ENCODE results near the gene ZNF185. TPM values are rescaled to one million over a fixed set of nuclear protein-coding genes. Genes with fewer than 3 reads are reported as not detected.

ZNF185 gene
- total and polyA plus RNA-seq, 10 of the 15 experiments (the other 5 are each of a cell fraction or from before 2014, with no cell fraction given) = 0.23 to 1.3 (median 0.55) TPM

DNA sequence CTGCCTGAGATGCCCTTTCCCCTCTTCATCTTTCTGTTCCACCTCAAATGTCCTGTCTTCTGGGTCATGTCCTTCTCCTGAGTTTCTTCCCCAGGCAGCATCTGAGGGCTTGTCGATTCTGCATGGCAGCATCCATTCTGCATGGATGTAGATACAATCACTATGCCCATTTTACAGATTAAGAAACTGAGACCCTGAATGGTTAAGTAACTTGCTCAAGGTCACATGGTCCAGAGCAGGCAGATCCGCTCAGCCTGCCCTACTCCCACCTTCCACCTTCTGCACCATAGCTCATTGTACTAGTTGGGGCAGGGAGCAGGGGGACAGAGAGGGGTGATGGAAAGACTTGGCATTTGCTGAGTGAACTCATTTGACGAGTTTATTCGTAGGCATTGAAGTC, 32.0 kb downstream of the ZNF185 start:
- Histone ChIP-seq H2AFZ (ENCODE audit: control insufficient read depth, low read depth, low read length) (no peak overlapping the region), H3K27me3 (replicated peaks in 1 of 2; ENCODE audit: control insufficient read depth in 2 of 2, insufficient read depth in 2 of 2, low read length in 1 of 2) (no peaks in the 10 kb centered on the region; a peak in 1 of 4 replicates), H3K9me3 (replicated peaks; ENCODE audit: control insufficient read depth, insufficient read depth, low read length) (no peaks in the 10 kb centered on the region), H4K20me1 (ENCODE audit: control insufficient read depth, insufficient read depth) (no peaks in the 10 kb centered on the region), H3K79me2 (ENCODE audit: control insufficient read depth, insufficient read depth, low read length) (no peaks in the 10 kb centered on the region), H3K4me2 (ENCODE audit: control insufficient read depth, insufficient read depth) (no peak overlapping the region), H3K4me1 (ENCODE audit: control insufficient read depth, insufficient read depth, low read length) (no peaks in the 10 kb centered on the region; the same call in 1 of the 2 replicates), H3K4me3 (no peak overlapping the region), H3K27ac (ENCODE audit: control insufficient read depth, insufficient read depth) (no peak overlapping the region), H3K36me3 (ENCODE audit: control insufficient read depth in 2 of 2, insufficient read depth in 2 of 2, low read length in 1 of 2) (no peaks in the 10 kb centered on the region), H3K9ac (ENCODE audit: control insufficient read depth, insufficient read depth, low read length) (no peak overlapping the region)
- SMC1A ChIA-PET (ENCODE audit: uncharacterized antibody, unreplicated experiment) = no interaction called here
- no TSS peak for BruUV-seq (replicated peaks)
- DNase-seq (ENCODE audit: low read depth, low spot score) (no peak), ATAC-seq (no peak), FAIRE-seq (no peak)
- POLR2A ChIA-PET = no interaction called here
- CTCF ChIA-PET = interaction anchor here (1.3 kb wide), 1 partner anchor 12 kb away, joined by 3 read pairs; no protein-coding TSS in a partner anchor
- 10% methylated on average over 4 of the region's 4 CpGs for WGBS (ENCODE audit: insufficient coverage, insufficient replicate concordance, low lambda C conversion rate, missing lambda C conversion rate)
- in situ Hi-C loops (cut with MboI) = loop anchor here (10.0 kb wide), 1 partner anchor 1175 kb away; no protein-coding TSS in a partner anchor
- intact Hi-C loops (cut with micrococcal nuclease; ENCODE audit: unreplicated experiment) = loop anchor here (10.0 kb wide), 1 partner anchor 1175 kb away; no protein-coding TSS in a partner anchor
- RAD21 ChIA-PET (ENCODE audit: unreplicated experiment) = no interaction called here
- TF ChIP-seq, protein P1, sequence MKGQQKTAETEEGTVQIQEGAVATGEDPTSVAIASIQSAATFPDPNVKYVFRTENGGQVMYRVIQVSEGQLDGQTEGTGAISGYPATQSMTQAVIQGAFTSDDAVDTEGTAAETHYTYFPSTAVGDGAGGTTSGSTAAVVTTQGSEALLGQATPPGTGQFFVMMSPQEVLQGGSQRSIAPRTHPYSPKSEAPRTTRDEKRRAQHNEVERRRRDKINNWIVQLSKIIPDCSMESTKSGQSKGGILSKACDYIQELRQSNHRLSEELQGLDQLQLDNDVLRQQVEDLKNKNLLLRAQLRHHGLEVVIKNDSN (IDR thresholded peaks at IDR 0.05; ENCODE audit: borderline replicate concordance, extremely low read length, insufficient read depth, low read depth, low read length) = no peak
- no peak for TF ChIP-seq KAT2A (conservative IDR thresholded peaks at IDR 0.05; ENCODE audit: control insufficient read depth, low read depth, low read length)
- no peak for TF ChIP-seq ZNF217 (IDR thresholded peaks at IDR 0.05)
- TF ChIP-seq PML (IDR thresholded peaks at IDR 0.05; ENCODE audit: low read length) = no peak
- no peak for TF ChIP-seq ZNF24 (IDR thresholded peaks at IDR 0.05)
- TF ChIP-seq SIX5 (IDR thresholded peaks at IDR 0.05; ENCODE audit: low read depth, low read length, severe bottlenecking) = no peak
- no peak for TF ChIP-seq HDAC6 (IDR thresholded peaks at IDR 0.05; ENCODE audit: unreplicated experiment)
- no peak for TF ChIP-seq RB1 (IDR thresholded peaks at IDR 0.05; ENCODE audit: borderline replicate concordance)
- TF ChIP-seq, protein P2, sequence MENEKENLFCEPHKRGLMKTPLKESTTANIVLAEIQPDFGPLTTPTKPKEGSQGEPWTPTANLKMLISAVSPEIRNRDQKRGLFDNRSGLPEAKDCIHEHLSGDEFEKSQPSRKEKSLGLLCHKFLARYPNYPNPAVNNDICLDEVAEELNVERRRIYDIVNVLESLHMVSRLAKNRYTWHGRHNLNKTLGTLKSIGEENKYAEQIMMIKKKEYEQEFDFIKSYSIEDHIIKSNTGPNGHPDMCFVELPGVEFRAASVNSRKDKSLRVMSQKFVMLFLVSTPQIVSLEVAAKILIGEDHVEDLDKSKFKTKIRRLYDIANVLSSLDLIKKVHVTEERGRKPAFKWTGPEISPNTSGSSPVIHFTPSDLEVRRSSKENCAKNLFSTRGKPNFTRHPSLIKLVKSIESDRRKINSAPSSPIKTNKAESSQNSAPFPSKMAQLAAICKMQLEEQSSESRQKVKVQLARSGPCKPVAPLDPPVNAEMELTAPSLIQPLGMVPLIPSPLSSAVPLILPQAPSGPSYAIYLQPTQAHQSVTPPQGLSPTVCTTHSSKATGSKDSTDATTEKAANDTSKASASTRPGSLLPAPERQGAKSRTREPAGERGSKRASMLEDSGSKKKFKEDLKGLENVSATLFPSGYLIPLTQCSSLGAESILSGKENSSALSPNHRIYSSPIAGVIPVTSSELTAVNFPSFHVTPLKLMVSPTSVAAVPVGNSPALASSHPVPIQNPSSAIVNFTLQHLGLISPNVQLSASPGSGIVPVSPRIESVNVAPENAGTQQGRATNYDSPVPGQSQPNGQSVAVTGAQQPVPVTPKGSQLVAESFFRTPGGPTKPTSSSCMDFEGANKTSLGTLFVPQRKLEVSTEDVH (IDR thresholded peaks at IDR 0.05; ENCODE audit: low read depth, partially characterized antibody) = no peak
- TF ChIP-seq, protein P3, sequence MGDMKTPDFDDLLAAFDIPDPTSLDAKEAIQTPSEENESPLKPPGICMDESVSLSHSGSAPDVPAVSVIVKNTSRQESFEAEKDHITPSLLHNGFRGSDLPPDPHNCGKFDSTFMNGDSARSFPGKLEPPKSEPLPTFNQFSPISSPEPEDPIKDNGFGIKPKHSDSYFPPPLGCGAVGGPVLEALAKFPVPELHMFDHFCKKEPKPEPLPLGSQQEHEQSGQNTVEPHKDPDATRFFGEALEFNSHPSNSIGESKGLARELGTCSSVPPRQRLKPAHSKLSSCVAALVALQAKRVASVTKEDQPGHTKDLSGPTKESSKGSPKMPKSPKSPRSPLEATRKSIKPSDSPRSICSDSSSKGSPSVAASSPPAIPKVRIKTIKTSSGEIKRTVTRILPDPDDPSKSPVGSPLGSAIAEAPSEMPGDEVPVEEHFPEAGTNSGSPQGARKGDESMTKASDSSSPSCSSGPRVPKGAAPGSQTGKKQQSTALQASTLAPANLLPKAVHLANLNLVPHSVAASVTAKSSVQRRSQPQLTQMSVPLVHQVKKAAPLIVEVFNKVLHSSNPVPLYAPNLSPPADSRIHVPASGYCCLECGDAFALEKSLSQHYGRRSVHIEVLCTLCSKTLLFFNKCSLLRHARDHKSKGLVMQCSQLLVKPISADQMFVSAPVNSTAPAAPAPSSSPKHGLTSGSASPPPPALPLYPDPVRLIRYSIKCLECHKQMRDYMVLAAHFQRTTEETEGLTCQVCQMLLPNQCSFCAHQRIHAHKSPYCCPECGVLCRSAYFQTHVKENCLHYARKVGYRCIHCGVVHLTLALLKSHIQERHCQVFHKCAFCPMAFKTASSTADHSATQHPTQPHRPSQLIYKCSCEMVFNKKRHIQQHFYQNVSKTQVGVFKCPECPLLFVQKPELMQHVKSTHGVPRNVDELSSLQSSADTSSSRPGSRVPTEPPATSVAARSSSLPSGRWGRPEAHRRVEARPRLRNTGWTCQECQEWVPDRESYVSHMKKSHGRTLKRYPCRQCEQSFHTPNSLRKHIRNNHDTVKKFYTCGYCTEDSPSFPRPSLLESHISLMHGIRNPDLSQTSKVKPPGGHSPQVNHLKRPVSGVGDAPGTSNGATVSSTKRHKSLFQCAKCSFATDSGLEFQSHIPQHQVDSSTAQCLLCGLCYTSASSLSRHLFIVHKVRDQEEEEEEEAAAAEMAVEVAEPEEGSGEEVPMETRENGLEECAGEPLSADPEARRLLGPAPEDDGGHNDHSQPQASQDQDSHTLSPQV (IDR thresholded peaks at IDR 0.05) = no peak
- TF ChIP-seq EP300 (IDR thresholded peaks at IDR 0.05; ENCODE audit: borderline replicate concordance in 1 of 2, control insufficient read depth in 1 of 2, low read depth in 2 of 2, low read length in 2 of 2) = no peak
- TF ChIP-seq, protein P4, sequence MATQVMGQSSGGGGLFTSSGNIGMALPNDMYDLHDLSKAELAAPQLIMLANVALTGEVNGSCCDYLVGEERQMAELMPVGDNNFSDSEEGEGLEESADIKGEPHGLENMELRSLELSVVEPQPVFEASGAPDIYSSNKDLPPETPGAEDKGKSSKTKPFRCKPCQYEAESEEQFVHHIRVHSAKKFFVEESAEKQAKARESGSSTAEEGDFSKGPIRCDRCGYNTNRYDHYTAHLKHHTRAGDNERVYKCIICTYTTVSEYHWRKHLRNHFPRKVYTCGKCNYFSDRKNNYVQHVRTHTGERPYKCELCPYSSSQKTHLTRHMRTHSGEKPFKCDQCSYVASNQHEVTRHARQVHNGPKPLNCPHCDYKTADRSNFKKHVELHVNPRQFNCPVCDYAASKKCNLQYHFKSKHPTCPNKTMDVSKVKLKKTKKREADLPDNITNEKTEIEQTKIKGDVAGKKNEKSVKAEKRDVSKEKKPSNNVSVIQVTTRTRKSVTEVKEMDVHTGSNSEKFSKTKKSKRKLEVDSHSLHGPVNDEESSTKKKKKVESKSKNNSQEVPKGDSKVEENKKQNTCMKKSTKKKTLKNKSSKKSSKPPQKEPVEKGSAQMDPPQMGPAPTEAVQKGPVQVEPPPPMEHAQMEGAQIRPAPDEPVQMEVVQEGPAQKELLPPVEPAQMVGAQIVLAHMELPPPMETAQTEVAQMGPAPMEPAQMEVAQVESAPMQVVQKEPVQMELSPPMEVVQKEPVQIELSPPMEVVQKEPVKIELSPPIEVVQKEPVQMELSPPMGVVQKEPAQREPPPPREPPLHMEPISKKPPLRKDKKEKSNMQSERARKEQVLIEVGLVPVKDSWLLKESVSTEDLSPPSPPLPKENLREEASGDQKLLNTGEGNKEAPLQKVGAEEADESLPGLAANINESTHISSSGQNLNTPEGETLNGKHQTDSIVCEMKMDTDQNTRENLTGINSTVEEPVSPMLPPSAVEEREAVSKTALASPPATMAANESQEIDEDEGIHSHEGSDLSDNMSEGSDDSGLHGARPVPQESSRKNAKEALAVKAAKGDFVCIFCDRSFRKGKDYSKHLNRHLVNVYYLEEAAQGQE (IDR thresholded peaks at IDR 0.05; ENCODE audit: low read depth, low read length) = no peak

Measured in GM12878 (cell line).